Natural killer cell treated with Interleukin-12 subunit alpha and Interleukin-12 subunit beta and Interleukin-15 and Interleukin-18, amount 100 ng/mL, for 72 hours (primary cell): ENCODE data around the gene MRPL39. TPM values are rescaled to one million over a fixed set of nuclear protein-coding genes. Genes with fewer than 3 reads are reported as not detected.
A peak's percentile ranks its signal among the peaks of the same experiment; 100 is the strongest.

Experiments used
- ATAC-seq, 2 donors: fragments of 150-1000 bp; cut with Tn5 transposase in 1 of 2; sonication (Bioruptor Pico), chemical (Tn5 transposase) in 1 of 2; 2 replicates each; pipeline ENCODE4 v1.10.0; 2021
- DNase-seq: peaks from one replicate; pipeline ENCODE4 v3.0.0; 2022; ENCODE audit warnings: low spot score
- H3K27ac Mint-ChIP-seq, 2 donors: 1 replicate in 1 of 2; 2 replicates in 1 of 2; pipeline ENCODE4 v1.8.0; 2022; ENCODE audit warnings: mixed read lengths in 2 of 2, mild to moderate bottlenecking in 1 of 2, moderate library complexity in 1 of 2
- H3K27me3 Mint-ChIP-seq, 2 donors: 1 replicate in 1 of 2; 2 replicates in 1 of 2; pipeline ENCODE4 v1.8.0; 2022; ENCODE audit warnings: mixed read lengths in 2 of 2
- H3K36me3 Mint-ChIP-seq: one replicate; pipeline ENCODE4 v1.8.0; 2022; ENCODE audit warnings: mixed read lengths
- H3K4me1 Mint-ChIP-seq, 2 donors: 1 replicate in 1 of 2; 2 replicates in 1 of 2; pipeline ENCODE4 v1.8.0; 2022; ENCODE audit warnings: low read depth in 2 of 2, mixed read lengths in 2 of 2, mild to moderate bottlenecking in 1 of 2
- H3K4me3 Mint-ChIP-seq: one replicate; pipeline ENCODE4 v1.8.0; 2022; ENCODE audit warnings: mixed read lengths
- H3K9me3 Mint-ChIP-seq: 2 replicates; pipeline ENCODE4 v1.8.0; 2022; ENCODE audit warnings: mixed read lengths
- total RNA-seq, 2 donors: library from RNA; stranded (reverse); gene quantifications; one replicate each; pipeline ENCODE4 v1.2.3, GENCODE V29; 2022

Gene MRPL39
- total RNA-seq: 10 to 100 TPM; 40.6 to 46.1 TPM

DNA sequence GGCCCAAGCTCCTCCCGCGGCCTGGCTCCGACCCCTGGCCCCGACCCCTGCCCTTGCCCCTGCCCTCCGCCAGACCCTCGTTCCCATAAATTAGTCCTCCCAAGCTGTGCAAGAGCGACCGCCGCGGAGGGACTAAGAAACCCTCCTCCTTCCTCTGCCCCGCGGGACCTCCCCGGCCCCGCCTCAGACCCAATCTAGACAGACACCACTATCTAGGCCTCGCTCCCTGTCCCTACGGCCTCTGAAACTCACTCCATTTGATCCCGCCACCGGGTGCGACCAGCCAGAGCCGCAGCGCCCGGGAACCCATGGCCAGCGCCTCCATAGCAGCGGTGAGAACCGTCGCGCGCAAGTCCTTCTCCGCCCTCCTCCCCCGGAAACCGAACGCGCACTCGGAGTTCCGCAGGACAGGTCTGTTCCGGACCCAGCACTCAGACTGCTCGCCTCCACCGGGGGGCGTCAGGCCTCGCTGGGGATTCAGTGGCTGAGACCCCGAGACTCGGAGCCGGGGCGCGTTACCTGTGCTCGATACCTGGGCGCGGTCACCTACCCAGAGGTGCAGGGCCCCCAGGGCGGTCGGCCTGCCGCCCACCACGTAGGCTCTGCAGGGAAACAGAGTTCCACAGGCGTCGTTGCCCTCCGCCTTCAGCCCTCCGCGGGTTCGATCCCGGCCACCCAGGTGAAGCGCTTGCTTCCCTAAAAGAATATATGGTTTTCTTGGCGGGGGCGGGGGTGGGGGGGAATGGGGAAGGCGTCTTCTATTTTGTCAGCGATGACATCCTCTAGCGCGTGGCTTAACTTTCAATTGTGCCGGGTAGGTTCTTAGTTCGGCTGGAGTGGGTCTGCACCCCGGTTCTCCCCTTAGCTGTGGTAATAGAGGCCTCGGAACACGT is at the start of gene MRPL39:
TSS of gene MRPL39 (minus strand) at position 331 of the 893 bp plus-strand sequence. CDS start at position 325, 6 bp downstream.
- no peaks in the 10 kb centered on the region for H3K27me3 Mint-ChIP-seq
- peak; percentile 96 to 97 for ATAC-seq
- DNase-seq: peak; percentile 88
- peaks cover 26 to 35% of the 10 kb centered on the region in 2 donors for H3K4me1 Mint-ChIP-seq
- peaks cover 24% of the 10 kb centered on the region for H3K36me3 Mint-ChIP-seq
- H3K9me3 Mint-ChIP-seq: no peaks in the 10 kb centered on the region
- H3K27ac Mint-ChIP-seq: peak within 1 kb of the TSS; percentile 83 to 92
- peak within 1 kb of the TSS; percentile 93 for H3K4me3 Mint-ChIP-seq

- ATAC-seq (no peak), DNase-seq (no peak)
- Mint-ChIP-seq H3K36me3 (no peaks in the 10 kb centered on the region), H3K9me3 (peaks cover 3% of the 10 kb centered on the region), H3K27ac (no peak overlapping the region), H3K27me3 (peaks cover 6 to 20% of the 10 kb centered on the region in 2 donors), H3K4me3 (no peak overlapping the region), H3K4me1 (no peaks in the 10 kb centered on the region)
These were observed 49.1 kb upstream of the MRPL39 start for GRCh38 chr21:25656412-25656811.

DNA sequence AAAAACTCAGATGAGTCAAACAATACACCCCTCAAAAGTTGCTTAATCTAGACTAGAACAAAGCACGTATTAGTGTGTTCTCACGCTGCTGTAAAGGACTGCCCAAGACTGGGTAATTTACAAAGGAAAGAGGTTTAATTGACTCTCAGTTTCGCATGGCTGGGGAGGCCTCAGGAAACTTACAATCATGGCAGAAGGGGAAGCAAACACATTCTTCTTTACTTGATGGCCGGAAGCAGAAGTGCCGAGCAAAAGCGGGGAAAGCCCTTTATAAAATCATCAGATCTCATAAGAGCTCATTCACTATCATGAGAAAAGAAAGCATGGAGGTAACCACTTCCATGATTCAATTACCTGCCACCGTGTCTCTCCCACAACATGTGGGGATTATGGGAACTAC is 41.9 kb upstream of the MRPL39 start:
- DNase-seq: no peak
- H3K27me3 Mint-ChIP-seq: peaks cover 7 to 8% of the 10 kb centered on the region in 2 donors
- H3K27ac Mint-ChIP-seq: no peak overlapping the region
- H3K4me1 Mint-ChIP-seq: no peaks in the 10 kb centered on the region
- no peaks in the 10 kb centered on the region for H3K9me3 Mint-ChIP-seq
- no peaks in the 10 kb centered on the region for H3K36me3 Mint-ChIP-seq
- no peak for ATAC-seq
- no peak overlapping the region for H3K4me3 Mint-ChIP-seq

DNA sequence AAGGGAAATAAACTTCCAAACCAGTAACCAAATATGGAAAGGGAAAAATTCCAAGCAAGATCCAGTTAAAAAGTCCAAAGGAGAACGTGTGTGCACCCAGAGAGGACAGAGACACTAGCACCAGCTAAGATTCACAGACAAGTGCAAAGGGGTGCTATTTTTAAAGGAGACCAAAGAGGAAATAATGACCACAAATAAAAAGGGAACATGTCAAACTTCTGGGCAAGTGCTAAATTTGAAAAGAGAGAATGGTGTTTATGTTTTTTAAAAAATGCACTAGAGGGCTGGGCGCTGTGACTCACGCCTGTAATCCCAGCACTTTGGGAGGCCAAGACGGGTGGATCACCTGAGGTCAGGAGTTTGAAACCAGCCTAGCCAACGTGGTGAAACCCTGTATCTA is 40.4 kb upstream of the MRPL39 start:
- H3K4me1 Mint-ChIP-seq: no peaks in the 10 kb centered on the region
- H3K4me3 Mint-ChIP-seq: no peak overlapping the region
- no peaks in the 10 kb centered on the region for H3K36me3 Mint-ChIP-seq
- no peaks in the 10 kb centered on the region for H3K9me3 Mint-ChIP-seq
- no peak for ATAC-seq
- H3K27ac Mint-ChIP-seq: no peak overlapping the region
- no peak for DNase-seq
- H3K27me3 Mint-ChIP-seq: peaks cover 7 to 14% of the 10 kb centered on the region in 2 donors

DNA sequence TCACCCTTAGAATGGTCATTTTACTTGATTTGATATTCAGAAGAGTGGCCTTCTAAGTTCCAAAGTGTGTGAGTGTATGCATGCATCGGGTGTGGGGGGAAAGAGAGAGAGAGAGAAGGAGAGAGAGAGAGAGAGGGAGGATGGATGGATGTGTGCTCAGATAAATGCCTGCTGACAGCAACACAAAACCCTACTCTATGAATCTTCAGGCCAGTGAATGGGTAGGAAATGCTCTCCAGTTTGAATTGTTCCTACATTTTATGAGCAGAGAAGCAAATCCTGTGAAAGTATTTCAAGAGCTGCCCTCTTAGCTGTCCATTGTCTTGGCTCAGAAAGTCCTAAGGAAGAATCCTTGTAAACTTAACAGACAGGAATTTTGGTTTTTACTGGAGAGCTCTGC is 39.2 kb upstream of the MRPL39 start:
- Mint-ChIP-seq H3K36me3 (no peaks in the 10 kb centered on the region), H3K4me3 (no peak overlapping the region), H3K9me3 (no peaks in the 10 kb centered on the region), H3K27me3 (peaks cover 12 to 23% of the 10 kb centered on the region in 2 donors), H3K27ac (no peak overlapping the region), H3K4me1 (no peaks in the 10 kb centered on the region)
- DNase-seq (no peak), ATAC-seq (no peak)

DNA sequence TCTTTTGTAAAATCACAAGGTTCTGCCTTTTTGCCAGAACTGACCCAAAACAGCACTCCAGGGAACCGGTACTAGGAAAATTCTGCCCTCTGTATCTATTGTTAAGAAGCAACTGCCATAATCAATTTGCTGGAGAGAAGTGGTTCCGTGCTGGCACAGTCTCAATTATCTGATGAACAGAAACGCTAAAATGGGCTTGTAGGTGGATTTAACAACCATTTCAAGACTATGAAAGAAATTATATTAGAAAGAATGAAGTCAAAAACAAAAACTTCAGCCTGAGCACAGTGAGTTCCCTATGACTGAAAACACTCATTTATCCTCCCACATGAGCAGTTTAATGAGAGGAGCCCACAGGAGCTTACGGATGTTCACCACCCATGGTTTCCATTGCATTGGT is 36.2 kb upstream of the MRPL39 start:
- H3K4me3 Mint-ChIP-seq: no peak overlapping the region
- DNase-seq: no peak
- no peak overlapping the region for H3K27ac Mint-ChIP-seq
- H3K27me3 Mint-ChIP-seq: peaks cover 25 to 43% of the 10 kb centered on the region in 2 donors
- H3K4me1 Mint-ChIP-seq: peaks cover 10 to 12% of the 10 kb centered on the region in 2 donors
- peaks cover 5% of the 10 kb centered on the region for H3K36me3 Mint-ChIP-seq
- no peak for ATAC-seq
- H3K9me3 Mint-ChIP-seq: no peaks in the 10 kb centered on the region

- peak overlapping the region; percentile 90 for H3K4me3 Mint-ChIP-seq
- peaks cover 15% of the 10 kb centered on the region for H3K36me3 Mint-ChIP-seq
- H3K27ac Mint-ChIP-seq: no peak overlapping the region
- peaks cover 35 to 59% of the 10 kb centered on the region in 2 donors for H3K27me3 Mint-ChIP-seq
- peaks cover 15 to 23% of the 10 kb centered on the region in 2 donors for H3K4me1 Mint-ChIP-seq
- DNase-seq (no peak), ATAC-seq (no peak)
- H3K9me3 Mint-ChIP-seq: peaks cover 6% of the 10 kb centered on the region
These were observed 33.6 kb upstream of the MRPL39 start for GRCh38 chr21:25640943-25641292.

DNA sequence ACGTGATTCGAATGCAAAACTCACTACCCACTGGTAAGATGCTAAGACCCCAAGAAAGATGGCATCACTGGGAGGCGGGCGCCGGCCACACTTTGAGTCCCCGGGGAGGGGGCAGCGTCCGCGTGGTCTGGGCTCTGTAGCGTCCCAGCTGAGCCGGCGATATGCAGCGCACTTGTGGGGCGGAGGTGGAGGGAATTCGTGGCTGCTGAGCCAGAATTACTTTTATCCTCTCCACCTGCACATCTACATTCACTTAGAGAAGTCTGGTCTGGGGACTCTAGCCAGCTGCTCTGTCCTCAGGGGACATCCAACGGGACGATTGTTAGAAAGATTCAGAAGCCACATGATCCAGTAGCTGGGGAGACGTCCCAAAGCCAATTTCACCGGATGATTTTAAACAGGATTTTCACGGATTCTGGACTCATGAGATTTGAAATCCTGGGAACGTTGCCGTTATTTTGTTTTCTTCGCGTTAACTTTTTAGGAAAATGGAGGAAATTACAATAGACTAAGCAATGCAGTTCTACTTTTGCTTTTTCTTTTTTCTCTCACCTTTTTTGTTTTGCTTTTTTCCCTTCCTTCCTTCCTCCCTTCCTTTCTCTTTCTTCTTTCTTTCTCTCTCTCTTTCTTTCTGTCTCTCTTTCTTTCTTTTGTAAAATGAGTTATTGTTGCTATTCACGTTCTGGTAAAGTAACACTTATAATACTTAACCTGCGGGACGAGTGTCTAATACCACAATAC is 33.1 kb upstream of the MRPL39 start:
- DNase-seq: no peak
- Mint-ChIP-seq H3K27me3 (peaks cover 38 to 61% of the 10 kb centered on the region in 2 donors), H3K9me3 (peaks cover 6% of the 10 kb centered on the region), H3K4me3 (peak overlapping the region; percentile 90), H3K27ac (no peak overlapping the region), H3K36me3 (peaks cover 15% of the 10 kb centered on the region), H3K4me1 (peaks cover 17 to 23% of the 10 kb centered on the region in 2 donors)
- peak in 1 of 2 donors; percentile 7 for ATAC-seq

DNA sequence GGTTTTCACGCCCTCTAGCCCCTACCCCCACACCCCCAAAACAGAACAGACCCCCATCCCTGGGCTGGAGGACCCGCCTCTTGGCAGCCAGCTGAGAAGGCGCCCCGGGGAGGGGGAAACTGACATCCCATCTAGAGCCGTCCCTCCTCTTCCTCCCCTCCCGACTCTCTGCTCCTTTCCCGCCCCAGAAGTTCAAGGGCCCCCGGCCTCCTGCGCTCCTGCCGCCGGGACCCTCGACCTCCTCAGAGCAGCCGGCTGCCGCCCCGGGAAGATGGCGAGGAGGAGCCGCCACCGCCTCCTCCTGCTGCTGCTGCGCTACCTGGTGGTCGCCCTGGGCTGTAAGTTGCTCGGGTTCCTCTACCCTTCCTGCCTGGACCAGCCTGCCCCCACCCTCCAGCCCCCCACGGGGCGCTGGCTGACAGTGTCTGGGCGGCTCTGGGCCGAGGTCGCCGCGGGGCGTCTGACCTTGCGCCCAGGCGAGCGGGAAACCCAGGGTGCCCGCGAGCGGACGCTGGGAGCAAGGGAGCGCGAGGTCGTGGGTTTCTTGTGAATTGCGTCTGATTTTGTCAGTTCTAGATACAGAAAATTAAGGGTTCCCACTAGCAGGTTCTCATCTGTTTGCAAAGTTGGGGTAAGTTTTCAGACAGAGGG is 32.4 kb upstream of the MRPL39 start:
- Mint-ChIP-seq H3K27ac (no peak overlapping the region), H3K4me3 (peak overlapping the region; percentile 90), H3K36me3 (peaks cover 15% of the 10 kb centered on the region), H3K4me1 (peaks cover 18 to 23% of the 10 kb centered on the region in 2 donors), H3K9me3 (peaks cover 6% of the 10 kb centered on the region), H3K27me3 (peaks cover 39 to 61% of the 10 kb centered on the region in 2 donors)
- no peak for DNase-seq
- ATAC-seq: peak; percentile 64 to 69

DNA sequence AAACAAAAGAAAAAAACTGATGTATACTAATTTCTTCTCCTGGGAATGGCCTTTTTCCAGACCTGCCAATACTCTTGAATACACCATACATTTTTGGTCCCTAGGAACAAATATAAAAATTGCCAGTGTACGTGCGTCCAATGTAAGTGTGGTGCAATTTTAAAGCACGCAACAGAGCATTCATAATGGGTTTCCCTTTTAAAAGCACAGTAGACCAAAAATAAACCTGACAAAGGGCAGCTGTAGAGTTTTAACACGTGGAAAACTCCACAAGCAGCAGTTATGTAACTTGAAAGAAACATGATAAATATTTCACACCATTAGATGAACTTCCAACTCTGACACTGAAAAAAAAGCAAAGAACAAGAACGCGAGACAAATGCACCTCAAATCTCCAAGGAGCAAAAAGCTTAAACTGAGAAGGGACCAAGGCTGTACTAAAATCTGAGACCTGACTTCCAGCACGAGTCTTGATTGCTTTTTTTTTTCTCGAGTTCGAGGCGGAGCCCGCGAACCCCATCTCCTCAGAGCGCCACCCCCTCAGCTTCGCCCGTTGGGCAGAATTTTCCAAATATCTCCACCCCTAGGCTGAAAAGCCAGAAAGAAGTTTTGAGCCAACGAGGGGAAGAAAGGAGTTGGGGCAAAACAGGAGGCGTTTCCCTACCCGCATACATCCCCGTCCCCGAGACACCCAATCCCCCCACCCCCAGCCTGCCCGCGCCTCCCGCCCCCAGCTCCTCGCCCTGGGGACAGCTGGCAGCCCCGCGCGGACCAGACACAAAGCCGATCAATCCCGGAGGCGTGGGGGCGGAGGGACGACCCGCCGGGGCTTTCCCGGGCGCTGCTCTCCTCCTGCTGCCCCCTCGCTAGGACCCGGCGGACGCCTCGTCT is 31.6 kb upstream of the MRPL39 start, which contains the start of gene JAM2:
TSS of gene JAM2 (plus strand) at position 599 of the 891 bp plus-strand sequence. CDS start 564 bp downstream, outside the sequence.
- peaks cover 39 to 61% of the 10 kb centered on the region in 2 donors for H3K27me3 Mint-ChIP-seq
- H3K4me1 Mint-ChIP-seq: peaks cover 18 to 23% of the 10 kb centered on the region in 2 donors
- peaks cover 15% of the 10 kb centered on the region for H3K36me3 Mint-ChIP-seq
- H3K4me3 Mint-ChIP-seq: peak within 1 kb of the TSS; percentile 90
- H3K9me3 Mint-ChIP-seq: peaks cover 6% of the 10 kb centered on the region
- peak; percentile 68 for DNase-seq
- peak within 1 kb of the TSS in 1 of 2 donors; percentile 15 for H3K27ac Mint-ChIP-seq
- ATAC-seq: peak; percentile 60 to 73

DNA sequence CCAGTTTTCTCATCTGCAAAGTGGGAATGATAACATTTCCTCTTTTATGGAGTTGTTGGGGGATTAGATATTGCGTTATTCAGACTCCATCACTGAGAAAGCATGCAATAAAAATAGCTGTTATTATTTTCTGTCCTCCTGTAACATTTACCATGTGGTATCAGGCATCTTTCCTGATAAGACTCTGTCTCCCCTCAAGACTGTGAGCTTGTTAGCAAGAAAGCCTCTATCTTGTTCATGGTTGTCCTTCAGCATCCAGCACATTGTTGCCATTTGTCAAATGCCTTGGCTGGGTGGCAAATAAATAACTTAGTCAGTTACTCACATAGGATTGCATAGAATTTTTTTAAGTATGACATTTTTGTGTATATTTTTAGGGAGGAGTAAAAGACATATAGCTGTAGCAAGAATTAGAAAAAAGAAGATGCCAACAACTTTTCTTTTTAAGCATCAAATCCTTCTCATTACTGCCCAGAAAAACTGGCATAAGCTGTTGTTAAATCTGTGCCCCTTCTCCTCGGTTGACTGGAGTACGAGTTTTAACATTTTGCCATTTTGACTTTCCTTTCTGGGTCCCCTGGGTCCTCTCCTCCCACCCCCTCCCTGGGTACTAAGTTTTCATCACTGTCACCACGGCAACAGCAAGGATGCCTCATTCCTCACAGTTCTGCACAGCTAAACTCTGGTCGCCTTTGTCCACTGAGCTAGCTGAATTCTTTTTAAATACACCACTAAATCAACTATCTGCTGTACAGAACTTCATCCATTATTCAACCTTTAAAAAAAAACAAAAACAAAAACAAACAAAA is 30.8 kb upstream of the MRPL39 start:
- Mint-ChIP-seq H3K9me3 (peaks cover 6% of the 10 kb centered on the region), H3K27ac (peak overlapping the region in 1 of 2 donors; percentile 15), H3K27me3 (peaks cover 39 to 60% of the 10 kb centered on the region in 2 donors), H3K4me1 (peaks cover 18 to 23% of the 10 kb centered on the region in 2 donors), H3K36me3 (peaks cover 15% of the 10 kb centered on the region), H3K4me3 (peak overlapping the region; percentile 90)
- DNase-seq (no peak), ATAC-seq (no peak)

DNA sequence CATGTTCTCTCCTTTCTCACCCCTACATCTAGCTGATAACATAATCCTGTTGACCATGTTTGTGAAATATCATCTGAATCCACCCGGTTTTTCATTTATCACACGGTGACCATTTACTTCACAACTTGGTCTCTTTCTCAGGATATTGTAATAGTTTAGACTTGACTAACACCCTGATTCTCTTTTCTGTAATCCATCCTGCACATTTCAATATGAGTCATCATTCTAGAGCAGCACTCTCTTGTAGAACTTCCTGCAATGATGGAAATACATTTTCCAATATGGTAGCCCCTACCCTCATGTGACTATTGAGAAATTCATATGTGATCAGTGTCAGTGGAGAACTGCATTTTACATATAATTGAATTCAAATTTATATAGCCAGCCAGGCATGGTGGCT is 29.4 kb upstream of the MRPL39 start:
- Mint-ChIP-seq H3K27me3 (peaks cover 35 to 49% of the 10 kb centered on the region in 2 donors), H3K9me3 (peaks cover 6% of the 10 kb centered on the region), H3K36me3 (peaks cover 15% of the 10 kb centered on the region), H3K4me1 (peaks cover 18 to 23% of the 10 kb centered on the region in 2 donors), H3K27ac (no peak overlapping the region), H3K4me3 (peak overlapping the region; percentile 47)
- ATAC-seq (peak; percentile 74 to 77), DNase-seq (no peak)
